MM.1S (cell line): ENCODE measurements around the gene MED15.

Experiments used
- DNase-seq: peaks from one replicate; pipeline ENCODE4 v3.0.0-alpha.2; 2015
- H2AFZ ChIP-seq: fragments of 300-600 bp; sonication (generic); 2 replicates; pipeline ENCODE4 v1.6.0; 2016; ENCODE audit warnings: antibody characterized with exemption, low read length
- H3F3A ChIP-seq: fragments of 300-600 bp; sonication (generic); 2 replicates; pipeline ENCODE4 v1.6.1; 2016; ENCODE audit warnings: mild to moderate bottlenecking, antibody characterized with exemption, low read length, moderate library complexity, mixed read lengths; ENCODE audit not compliant: insufficient read depth
- H3K27ac ChIP-seq: fragments of 300-600 bp; sonication (generic); 2 replicates; pipeline ENCODE4 v1.5.1; 2016; ENCODE audit warnings: mild to moderate bottlenecking, low read length
- H3K27me3 ChIP-seq: fragments of 300-600 bp; sonication (generic); replicated peaks from 2 replicates; pipeline ENCODE4 v1.6.0; 2016; ENCODE audit warnings: low read length; ENCODE audit not compliant: insufficient read depth
- H3K36me3 ChIP-seq: fragments of 300-600 bp; sonication (generic); replicated peaks from 2 replicates; pipeline ENCODE4 v1.6.1; 2016; ENCODE audit warnings: mild to moderate bottlenecking, low read length, mixed read lengths; ENCODE audit not compliant: insufficient read depth
- H3K4me1 ChIP-seq: fragments of 300-600 bp; sonication (generic); 2 replicates; pipeline ENCODE4 v1.6.1; 2016; ENCODE audit warnings: low read length, mixed read lengths
- H3K4me2 ChIP-seq: fragments of 300-600 bp; sonication (generic); 2 replicates; pipeline ENCODE4 v1.6.0; 2016; ENCODE audit warnings: low read depth, low read length
- H3K4me3 ChIP-seq: fragments of 300-600 bp; sonication (generic); 2 replicates; pipeline ENCODE4 v1.5.1; 2016; ENCODE audit warnings: low read length, mixed read lengths
- H3K79me2 ChIP-seq: fragments of 300-600 bp; sonication (generic); 2 replicates; pipeline ENCODE4 v1.6.1; 2016; ENCODE audit warnings: mixed run types, low read length, mixed read lengths
- H3K9ac ChIP-seq: fragments of 300-600 bp; sonication (generic); 2 replicates; pipeline ENCODE4 v1.6.1; 2016; ENCODE audit warnings: low read length, mixed read lengths
- H3K9me2 ChIP-seq: fragments of 300-600 bp; sonication (generic); replicated peaks from 2 replicates; pipeline ENCODE4 v1.6.1; 2016; ENCODE audit warnings: mild to moderate bottlenecking, low read length, mixed read lengths; ENCODE audit not compliant: insufficient read depth
- H3K9me3 ChIP-seq: fragments of 300-600 bp; sonication (generic); replicated peaks from 2 replicates; pipeline ENCODE4 v1.6.1; 2016; ENCODE audit warnings: mild to moderate bottlenecking, low read length, mixed read lengths; ENCODE audit not compliant: insufficient read depth
- H4K20me1 ChIP-seq: fragments of 300-600 bp; sonication (generic); 2 replicates; pipeline ENCODE4 v1.6.1; 2016; ENCODE audit warnings: mild to moderate bottlenecking, low read length, moderate library complexity, mixed read lengths; ENCODE audit not compliant: insufficient read depth
- CTCF ChIP-seq: fragments of 300-600 bp; sonication (generic); IDR thresholded peaks from 2 replicates; pipeline ENCODE4 v1.5.1; 2016; ENCODE audit warnings: antibody characterized with exemption, low read length, mixed read lengths
- EZH2 ChIP-seq: fragments of 300-600 bp; sonication (generic); optimal IDR thresholded peaks from 2 replicates; pipeline ENCODE3; 2017; ENCODE audit warnings: low read depth, mild to moderate bottlenecking, antibody characterized with exemption, low read length, mixed read lengths
- EZH2phosphoT487 ChIP-seq: fragments of 300-600 bp; sonication (generic); IDR thresholded peaks from 2 replicates; pipeline ENCODE4 v1.6.1; 2018; ENCODE audit warnings: antibody characterized with exemption, low read length

MED15 gene

GRCh38 chr22:20583471-20583922, 76.1 kb downstream of the MED15 start:
- Histone ChIP-seq H3K79me2 (no peaks in the 10 kb centered on the region; the same call in 1 of the 2 replicates), H3F3A (no peaks in the 10 kb centered on the region), H3K27ac (no peak overlapping the region), H3K9ac (no peak overlapping the region), H3K9me2 (no peaks in the 10 kb centered on the region), H3K4me1 (no peaks in the 10 kb centered on the region), H3K27me3 (no peaks in the 10 kb centered on the region), H3K4me3 (no peak overlapping the region), H3K36me3 (no peaks in the 10 kb centered on the region), H3K9me3 (no peaks in the 10 kb centered on the region), H3K4me2 (no peak overlapping the region), H4K20me1 (no peaks in the 10 kb centered on the region), H2AFZ (no peak overlapping the region)
- peak; percentile 10 for DNase-seq
- TF ChIP-seq EZH2phosphoT487 (no peak), EZH2 (no peak), CTCF (peak; percentile 27)

GRCh38 chr22:20584029-20584871, 76.8 kb downstream of the MED15 start:
- Histone ChIP-seq H3K36me3 (no peaks in the 10 kb centered on the region), H3K4me3 (no peak overlapping the region)

GRCh38 chr22:20584872-20585638, 77.6 kb downstream of the MED15 start:
- DNase-seq, result no peak
- Histone ChIP-seq H3K27ac (no peak overlapping the region), H4K20me1 (no peaks in the 10 kb centered on the region)

More at GRCh38 chr22:20584029-20584871, 76.8 kb downstream of the MED15 start:
- Histone ChIP-seq H3K79me2 (no peaks in the 10 kb centered on the region), H3K9me2 (no peaks in the 10 kb centered on the region), H3K9ac (no peak overlapping the region), H3K4me2 (no peak overlapping the region), H3K9me3 (no peaks in the 10 kb centered on the region), H3K27ac (no peak overlapping the region), H3K4me1 (no peaks in the 10 kb centered on the region), H2AFZ (no peak overlapping the region), H3F3A (no peaks in the 10 kb centered on the region), H3K27me3 (no peaks in the 10 kb centered on the region), H4K20me1 (no peaks in the 10 kb centered on the region)
- no peak for DNase-seq
- TF ChIP-seq EZH2phosphoT487, result no peak

More at GRCh38 chr22:20584872-20585638, 77.6 kb downstream of the MED15 start:
- Histone ChIP-seq H3K4me2 (no peak overlapping the region), H3K27me3 (no peaks in the 10 kb centered on the region), H3K4me3 (no peak overlapping the region), H3K9me3 (no peaks in the 10 kb centered on the region), H3F3A (no peaks in the 10 kb centered on the region), H3K36me3 (no peaks in the 10 kb centered on the region), H3K79me2 (no peaks in the 10 kb centered on the region), H3K9ac (no peak overlapping the region), H3K4me1 (no peaks in the 10 kb centered on the region), H3K9me2 (no peaks in the 10 kb centered on the region), H2AFZ (no peak overlapping the region)
- TF ChIP-seq EZH2phosphoT487, result no peak
- TF ChIP-seq CTCF, result no peak
- TF ChIP-seq EZH2, result no peak
